Endothelial cell of umbilical vein (primary cell): ENCODE measurements around the gene NINJ2. TPM values are rescaled to one million over a fixed set of nuclear protein-coding genes. Genes with fewer than 3 reads are reported as not detected.

ENCODE experiments used
- BruUV-seq: library from RNA; stranded (reverse); fragments of 400-500 nt; replicated peaks from 2 replicates; lab custom pipeline; 2021; lab: Mats Ljungman, UMichigan
- CTCF ChIA-PET: fragments of 300-600, 350-600 bp; sonication (Branson Sonifier 250); formaldehyde crosslinking; loops from one replicate; lab custom pipeline; 2021; ENCODE audit warnings: antibody characterized with exemption, inconsistent platforms; lab: Charles Lee
- POLR2A ChIA-PET: fragments of 300-600, 350-600 bp; sonication (Branson Sonifier 250); formaldehyde crosslinking; loops from one replicate; lab custom pipeline; 2021; ENCODE audit warnings: antibody characterized with exemption, inconsistent platforms; lab: Charles Lee
- DNase-seq: peaks from one replicate; pipeline ENCODE4 v3.0.0-alpha.2; 2011; ENCODE audit warnings: low read depth, low spot score
- FAIRE-seq: peaks from 2 replicates; lab custom pipeline; 2011; peaks lifted over from hg19 to GRCh38; lab: Jason Lieb, UNC
- H2AFZ ChIP-seq: 2 replicates; pipeline ENCODE4 v1.6.0; 2012; ENCODE audit warnings: low read depth, low read length, control low read depth, inconsistent platforms
- H3K27ac ChIP-seq: 2 replicates; pipeline ENCODE4 v1.5.1; 2011; ENCODE audit warnings: low read depth, mild to moderate bottlenecking, control low read depth, low read length, moderate library complexity; ENCODE audit not compliant: insufficient read depth
- H3K27me3 ChIP-seq, 2 experiments: 2 replicates each; pipeline versions ENCODE4 v1.6.0 to v1.6.1; 2011; ENCODE audit warnings: low read length in 2 of 2, mixed read lengths in 1 of 2; ENCODE audit not compliant: control insufficient read depth in 2 of 2, insufficient read depth in 2 of 2
- H3K36me3 ChIP-seq, 2 experiments: 2 replicates in 1 of 2; 3 replicates in 1 of 2; pipeline ENCODE4 v1.5.1; 2011; ENCODE audit warnings: low read length in 2 of 2, mild to moderate bottlenecking in 1 of 2, moderate library complexity in 1 of 2; ENCODE audit not compliant: control insufficient read depth in 2 of 2, insufficient read depth in 2 of 2; ENCODE audit errors: extremely low read depth in 1 of 2
- H3K4me1 ChIP-seq: 3 replicates; pipeline ENCODE4 v1.5.1; 2011; ENCODE audit warnings: mild to moderate bottlenecking, low read length; ENCODE audit not compliant: control insufficient read depth, insufficient read depth; ENCODE audit errors: extremely low read depth
- H3K4me2 ChIP-seq: 2 replicates; pipeline ENCODE4 v1.6.1; 2011; ENCODE audit warnings: low read length, control low read depth, mixed read lengths; ENCODE audit not compliant: insufficient read depth
- H3K4me3 ChIP-seq, 3 experiments: fragments of 200-600 bp in 1 of 3; sonication (generic), shearing (Covaris generic) in 1 of 3; replicated peaks in 1 of 3; 2 replicates each; pipeline ENCODE4 v1.5.1; 2011 to 2016; ENCODE audit warnings: control low read depth in 3 of 3, low read length in 3 of 3, mild to moderate bottlenecking in 2 of 3, inconsistent platforms in 1 of 3, low read depth in 1 of 3, moderate library complexity in 1 of 3; ENCODE audit not compliant: insufficient read depth in 1 of 3
- H3K79me2 ChIP-seq: 2 replicates; pipeline ENCODE4 v1.6.0; 2012; ENCODE audit warnings: low read length, inconsistent platforms; ENCODE audit not compliant: control insufficient read depth, insufficient read depth
- H3K9ac ChIP-seq: replicated peaks from 2 replicates; pipeline ENCODE3; 2011; ENCODE audit warnings: low read length, control low read depth; ENCODE audit not compliant: insufficient read depth; ENCODE audit errors: extremely low read depth
- H3K9me1 ChIP-seq: replicated peaks from 3 replicates; pipeline ENCODE4 v1.6.0; 2011; ENCODE audit warnings: mild to moderate bottlenecking, low read length; ENCODE audit not compliant: control insufficient read depth, insufficient read depth; ENCODE audit errors: extremely low read depth
- H3K9me3 ChIP-seq: replicated peaks from 2 replicates; pipeline ENCODE4 v1.5.1; 2012; ENCODE audit warnings: low read length, inconsistent platforms; ENCODE audit not compliant: control insufficient read depth, insufficient read depth
- H4K20me1 ChIP-seq: replicated peaks from 2 replicates; pipeline ENCODE3; 2011; ENCODE audit warnings: mild to moderate bottlenecking, low read length; ENCODE audit not compliant: control insufficient read depth, insufficient read depth; ENCODE audit errors: extremely low read depth
- FOS ChIP-seq: IDR thresholded peaks from 2 replicates; pipeline ENCODE4 v1.6.1; 2011; ENCODE audit warnings: mild to moderate bottlenecking, low read length, moderate library complexity, borderline replicate concordance; ENCODE audit not compliant: insufficient read depth
- GATA2 ChIP-seq: IDR thresholded peaks from 2 replicates; pipeline ENCODE4 v1.7.0; 2011; ENCODE audit warnings: low read depth, mild to moderate bottlenecking, moderate library complexity, mixed read lengths, low read length; ENCODE audit not compliant: insufficient read length, insufficient read depth
- MYC ChIP-seq: IDR thresholded peaks from one replicate; pipeline ENCODE4 v1.6.1; 2011; ENCODE audit warnings: mild to moderate bottlenecking, low read depth, low read length
- POLR2AphosphoS5 ChIP-seq: IDR thresholded peaks from 2 replicates; pipeline ENCODE4 v1.6.1; 2012; ENCODE audit warnings: low read depth, mild to moderate bottlenecking, control low read depth, low read length, moderate library complexity; ENCODE audit not compliant: insufficient read depth
- dilution Hi-C: fragments of 300-500 bp; cut with MboI; formaldehyde crosslinking; loops from one replicate; pipeline ENCODE4 v1.15.0; 2019; ENCODE audit warnings: low sequenced_read_pairs; ENCODE audit not compliant: extremely low pct_ligation_motif_present
- intact Hi-C: fragments of 100-400 bp; cut with micrococcal nuclease; formaldehyde crosslinking; loops from one replicate; pipeline ENCODE4 v1.10.0; 2022
- polyA plus RNA-seq, 4 experiments: library from polyadenylated mRNA; depleted of rRNA in 3 of 4; stranded (reverse) in 3 of 4; unstranded in 1 of 4; fragments of >200 nt; gene quantifications; 2 replicates each; pipeline versions ENCODE4 v1.2.1 to v1.2.3, GENCODE V29; 2011 to 2012; ENCODE audit warnings: missing spikeins in 1 of 4
- total RNA-seq: library from RNA; stranded (reverse); gene quantifications from 2 replicates; pipeline ENCODE4 v1.2.3, GENCODE V29; 2021
- TF ChIP-seq, protein P1 (sequence below): IDR thresholded peaks from 2 replicates; pipeline ENCODE4 v1.6.1; 2011; ENCODE audit not compliant: insufficient read depth, insufficient read length

Gene NINJ2
- total and polyA plus RNA-seq, 2 donors (not counting 3 experiments of a cell fraction or from before 2014, with no cell fraction given), result 0.75 to 4.4 TPM

DNA sequence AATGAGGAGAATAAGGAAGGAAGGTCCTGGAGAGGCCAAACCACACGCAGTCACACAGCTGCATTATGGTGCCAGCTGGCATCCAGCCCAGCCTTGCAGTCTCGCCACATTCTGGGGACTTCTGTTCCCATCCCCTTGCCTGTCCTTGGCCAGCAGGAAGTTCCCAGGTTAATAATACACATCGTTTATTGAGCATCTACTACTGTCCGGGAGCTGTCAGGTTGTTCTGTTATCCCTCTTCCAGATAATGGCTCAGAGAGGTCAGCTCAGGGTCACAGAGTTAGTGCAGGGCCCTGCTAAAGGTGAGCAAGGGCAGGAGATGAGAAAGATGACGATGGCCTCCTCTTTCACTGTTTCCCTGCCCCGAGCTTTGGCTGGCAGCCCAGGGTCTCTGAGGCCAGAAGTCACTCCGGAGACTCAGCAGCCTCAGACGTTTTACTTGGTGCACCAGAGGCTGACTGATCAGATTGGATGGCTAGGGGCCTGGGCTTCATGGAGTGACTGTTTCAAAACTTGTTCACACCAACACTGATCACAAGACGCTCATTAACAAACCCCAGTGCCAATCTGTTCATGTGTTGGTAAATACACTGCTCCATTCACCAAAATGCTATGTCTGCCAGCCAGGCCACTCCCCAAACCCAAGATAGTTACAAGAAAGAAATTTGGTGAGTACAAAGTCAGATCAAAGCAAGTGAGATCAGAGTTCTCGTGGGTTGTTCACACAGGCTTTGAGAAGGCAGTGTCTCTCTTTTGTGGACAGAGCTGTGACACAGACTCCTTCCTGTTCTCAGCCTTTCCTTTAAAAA is 124.3 kb downstream of the NINJ2 start:
- TF ChIP-seq FOS (peak; percentile 42), MYC (no peak), GATA2 (peak; percentile 55), POLR2AphosphoS5 (peak; percentile 40)
- TF ChIP-seq, protein P1, sequence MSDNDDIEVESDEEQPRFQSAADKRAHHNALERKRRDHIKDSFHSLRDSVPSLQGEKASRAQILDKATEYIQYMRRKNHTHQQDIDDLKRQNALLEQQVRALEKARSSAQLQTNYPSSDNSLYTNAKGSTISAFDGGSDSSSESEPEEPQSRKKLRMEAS, result no peak
- POLR2A ChIA-PET, result interaction anchor here (2.3 kb wide), 1 partner anchor 29 kb away, joined by 6 read pairs; no protein-coding TSS in a partner anchor

More for the DNA sequence above, 124.3 kb downstream of the NINJ2 start:
- Histone ChIP-seq H3K27me3 (peaks cover 14 to 15% of the 10 kb centered on the region in 2 experiments), H4K20me1 (no peaks in the 10 kb centered on the region), H3K79me2 (no peaks in the 10 kb centered on the region), H2AFZ (no peak overlapping the region), H3K27ac (no peak overlapping the region), H3K9me3 (no peaks in the 10 kb centered on the region), H3K4me1 (peaks cover 10% of the 10 kb centered on the region), H3K36me3 (no peaks in the 10 kb centered on the region), H3K9ac (no peak overlapping the region), H3K4me3 (no peak overlapping the region), H3K9me1 (no peaks in the 10 kb centered on the region), H3K4me2 (peak overlapping the region; percentile 6)
- DNase-seq, result peak; percentile 80
- BruUV-seq, result no TSS peak
- peak; percentile 94 for FAIRE-seq
- dilution Hi-C loops (no loop called here), intact Hi-C loops (loop anchor here (1.0 to 2.0 kb wide), 2 partner anchors 30 to 96 kb away; no protein-coding TSS in a partner anchor)
- CTCF ChIA-PET, result interaction anchor here (0.6 to 8.1 kb wide), 9 partner anchors 8 to 1034 kb away, joined by 3 to 119 read pairs (median 4); no protein-coding TSS in a partner anchor
